Liver (tissue), 9 donors: ENCODE data around the gene PAPPA2. TPM values are rescaled to one million over a fixed set of nuclear protein-coding genes. Genes with fewer than 3 reads are reported as not detected.

ENCODE experiments used
- DNase-seq: peaks from one replicate; pipeline ENCODE4 v3.0.0-alpha.2; 2017; ENCODE audit warnings: low spot score
- H3K27ac ChIP-seq, 2 donors: one replicate each; pipeline ENCODE4 v1.7.0; 2013; ENCODE audit warnings: inconsistent platforms in 2 of 2, low read length in 2 of 2, control low read depth in 1 of 2, low read depth in 1 of 2, mild to moderate bottlenecking in 1 of 2
- H3K27me3 ChIP-seq, 4 donors: one replicate each; pipeline versions ENCODE4 v1.6.1 to v1.7.0; 2013; ENCODE audit warnings: low read length in 3 of 4, inconsistent platforms in 1 of 4, mild to moderate bottlenecking in 1 of 4, moderate library complexity in 1 of 4; ENCODE audit not compliant: control insufficient read depth in 4 of 4, insufficient read depth in 4 of 4
- H3K36me3 ChIP-seq, 4 donors: one replicate each; pipeline versions ENCODE4 v1.6.1 to v1.7.0; 2013; ENCODE audit warnings: low read length in 3 of 4, mild to moderate bottlenecking in 3 of 4, low read depth in 1 of 4, moderate library complexity in 1 of 4; ENCODE audit not compliant: control insufficient read depth in 4 of 4, insufficient read depth in 3 of 4
- H3K4me1 ChIP-seq, 4 donors: one replicate each; pipeline versions ENCODE4 v1.6.1 to v1.7.0; 2013; ENCODE audit warnings: low read length in 3 of 4, mild to moderate bottlenecking in 3 of 4, moderate library complexity in 1 of 4; ENCODE audit not compliant: control insufficient read depth in 4 of 4, insufficient read depth in 4 of 4
- H3K4me3 ChIP-seq, 3 donors: one replicate each; pipeline versions ENCODE4 v1.6.1 to v1.7.0; 2013; ENCODE audit warnings: low read length in 3 of 3, control low read depth in 1 of 3, low read depth in 1 of 3, mild to moderate bottlenecking in 1 of 3
- H3K9ac ChIP-seq, 2 donors: one replicate each; pipeline ENCODE4 v1.7.0; 2013; ENCODE audit warnings: low read length in 2 of 2, mild to moderate bottlenecking in 2 of 2, moderate library complexity in 2 of 2, control low read depth in 1 of 2, low read depth in 1 of 2
- H3K9me3 ChIP-seq, 4 donors: one replicate each; pipeline versions ENCODE4 v1.6.1 to v1.7.0; 2013; ENCODE audit warnings: low read length in 3 of 4; ENCODE audit not compliant: control insufficient read depth in 4 of 4
- CTCF ChIP-seq: fragments of 150-350 bp; IDR thresholded peaks from 2 replicates; pipeline ENCODE4 v1.5.1; 2017; ENCODE audit warnings: improper control_type of control experiment, low read depth, low read length; ENCODE audit not compliant: missing input control
- EGR1 ChIP-seq, 2 donors: IDR thresholded peaks; 2 replicates each; pipeline ENCODE4 v1.6.1; 2016 to 2018; ENCODE audit warnings: antibody characterized with exemption in 2 of 2, low read depth in 2 of 2
- FOXA1 ChIP-seq: IDR thresholded peaks from 2 replicates; pipeline ENCODE4 v1.6.1; 2016; ENCODE audit warnings: antibody characterized with exemption
- FOXA2 ChIP-seq: IDR thresholded peaks from 2 replicates; pipeline ENCODE4 v1.6.1; 2016; ENCODE audit warnings: antibody characterized with exemption
- GABPA ChIP-seq, 2 donors: IDR thresholded peaks in 1 of 2; conservative IDR thresholded peaks in 1 of 2; 2 replicates each; pipeline ENCODE4 v1.6.1; 2016; ENCODE audit warnings: antibody characterized with exemption in 2 of 2, mild to moderate bottlenecking in 1 of 2, moderate library complexity in 1 of 2
- HNF4A ChIP-seq, 2 donors: conservative IDR thresholded peaks; 2 replicates each; pipeline ENCODE4 v1.6.1; 2016; ENCODE audit warnings: antibody characterized with exemption in 2 of 2, mild to moderate bottlenecking in 2 of 2
- HNF4G ChIP-seq: IDR thresholded peaks from 2 replicates; pipeline ENCODE4 v1.6.1; 2016; ENCODE audit warnings: antibody characterized with exemption
- JUND ChIP-seq, 2 donors: IDR thresholded peaks; 2 replicates each; pipeline ENCODE4 v1.6.1; 2016; ENCODE audit warnings: antibody characterized with exemption in 2 of 2
- NR2F2 ChIP-seq: IDR thresholded peaks from 2 replicates; pipeline ENCODE4 v1.6.1; 2016; ENCODE audit warnings: antibody characterized with exemption
- RAD21 ChIP-seq, 2 donors: IDR thresholded peaks; 2 replicates each; pipeline ENCODE4 v1.6.1; 2016; ENCODE audit warnings: antibody characterized with exemption in 2 of 2, mild to moderate bottlenecking in 2 of 2
- REST ChIP-seq: IDR thresholded peaks from 2 replicates; pipeline ENCODE4 v1.6.1; 2016; ENCODE audit warnings: antibody characterized with exemption, mild to moderate bottlenecking
- RXRA ChIP-seq, 2 donors: IDR thresholded peaks; 2 replicates each; pipeline ENCODE4 v1.6.1; 2017 to 2018; ENCODE audit warnings: antibody characterized with exemption in 2 of 2, mild to moderate bottlenecking in 1 of 2
- TAF1 ChIP-seq: conservative IDR thresholded peaks from 2 replicates; pipeline ENCODE4 v1.6.1; 2016; ENCODE audit warnings: antibody characterized with exemption, mild to moderate bottlenecking
- WGBS: extraction: QIAGEN DNeasy Blood & Tissue Kit; methylation state at CpG from one replicate; pipeline ENCODE4 v1.1.7; 2013; 5-methylcytosine and 5-hydroxymethylcytosine counted together
- polyA plus RNA-seq, 2 donors: library from polyadenylated mRNA; stranded (reverse) in 1 of 2; unstranded in 1 of 2; fragments of 200-250 nt in 1 of 2; fragments of >200 nt in 1 of 2; fragmentation: Nextera tagmentation in 1 of 2; extraction: Ambion mirVana in 1 of 2; gene quantifications; one replicate each; pipeline versions ENCODE4 v1.2.1 to v1.2.3, GENCODE V29; 2013 to 2015
- total RNA-seq, 2 donors: library from RNA; depleted of rRNA; stranded (reverse); fragments of >200 nt; gene quantifications; one replicate each; pipeline ENCODE4 v1.2.3, GENCODE V29; 2014
- TF ChIP-seq, protein P1 (sequence below): IDR thresholded peaks from 2 replicates; pipeline ENCODE4 v1.6.1; 2016; ENCODE audit warnings: antibody characterized with exemption
- TF ChIP-seq, protein P2 (sequence below): IDR thresholded peaks from 2 replicates; pipeline ENCODE4 v1.6.1; 2016; ENCODE audit warnings: antibody characterized with exemption
- donor health status: healthy.
- donor health status: healthy.
- donor health status: healthy.
- donor health status: healthy.
- donor health status: healthy.

The PAPPA2 gene
- total and polyA plus RNA-seq, 4 donors: 0.19 to 27.2 (median 13.4) TPM

GRCh38 chr1:176670853-176671252 lies 207.9 kb downstream of the PAPPA2 start:
- no peaks in the 10 kb centered on the region for H3K27me3 ChIP-seq
- H3K36me3 ChIP-seq: no peaks in the 10 kb centered on the region
- no peak for TF ChIP-seq FOXA1
- TF ChIP-seq HNF4A (conservative IDR thresholded peaks at IDR 0.05): no peak
- TF ChIP-seq RAD21 (IDR thresholded peaks at IDR 0.05): peak in 1 of 2 donors; percentile 21
- no peak overlapping the region for H3K9ac ChIP-seq
- no peak for DNase-seq
- WGBS: 82% methylated on average over 3 of the region's 3 CpGs
- no peaks in the 10 kb centered on the region for H3K4me1 ChIP-seq
- no peak overlapping the region for H3K27ac ChIP-seq
- H3K9me3 ChIP-seq: no peaks in the 10 kb centered on the region
- H3K4me3 ChIP-seq: no peak overlapping the region

GRCh38 chr1:176682830-176683535 lies 220.0 kb downstream of the PAPPA2 start:
- H3K9me3 ChIP-seq: no peaks in the 10 kb centered on the region
- H3K4me1 ChIP-seq: no peaks in the 10 kb centered on the region
- WGBS: 84% methylated on average over 3 of the region's 3 CpGs
- DNase-seq: no peak
- no peaks in the 10 kb centered on the region for H3K27me3 ChIP-seq
- no peak for TF ChIP-seq CTCF
- TF ChIP-seq HNF4A (conservative IDR thresholded peaks at IDR 0.05): no peak
- no peak for TF ChIP-seq JUND (IDR thresholded peaks at IDR 0.05)
- TF ChIP-seq GABPA (IDR thresholded peaks at IDR 0.05 in 1 of 2, conservative IDR thresholded peaks at IDR 0.05 in 1 of 2): no peak
- TF ChIP-seq FOXA2: no peak
- TF ChIP-seq TAF1: no peak
- no peak for TF ChIP-seq REST
- TF ChIP-seq, protein P1, sequence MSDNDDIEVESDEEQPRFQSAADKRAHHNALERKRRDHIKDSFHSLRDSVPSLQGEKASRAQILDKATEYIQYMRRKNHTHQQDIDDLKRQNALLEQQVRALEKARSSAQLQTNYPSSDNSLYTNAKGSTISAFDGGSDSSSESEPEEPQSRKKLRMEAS: no peak
- TF ChIP-seq HNF4G: no peak
- no peak for TF ChIP-seq NR2F2
- TF ChIP-seq RXRA (IDR thresholded peaks at IDR 0.05): no peak
- no peak for TF ChIP-seq FOXA1
- no peak for TF ChIP-seq EGR1 (IDR thresholded peaks at IDR 0.05; ENCODE audit: low read depth in 2 of 2)
- TF ChIP-seq, protein P2, sequence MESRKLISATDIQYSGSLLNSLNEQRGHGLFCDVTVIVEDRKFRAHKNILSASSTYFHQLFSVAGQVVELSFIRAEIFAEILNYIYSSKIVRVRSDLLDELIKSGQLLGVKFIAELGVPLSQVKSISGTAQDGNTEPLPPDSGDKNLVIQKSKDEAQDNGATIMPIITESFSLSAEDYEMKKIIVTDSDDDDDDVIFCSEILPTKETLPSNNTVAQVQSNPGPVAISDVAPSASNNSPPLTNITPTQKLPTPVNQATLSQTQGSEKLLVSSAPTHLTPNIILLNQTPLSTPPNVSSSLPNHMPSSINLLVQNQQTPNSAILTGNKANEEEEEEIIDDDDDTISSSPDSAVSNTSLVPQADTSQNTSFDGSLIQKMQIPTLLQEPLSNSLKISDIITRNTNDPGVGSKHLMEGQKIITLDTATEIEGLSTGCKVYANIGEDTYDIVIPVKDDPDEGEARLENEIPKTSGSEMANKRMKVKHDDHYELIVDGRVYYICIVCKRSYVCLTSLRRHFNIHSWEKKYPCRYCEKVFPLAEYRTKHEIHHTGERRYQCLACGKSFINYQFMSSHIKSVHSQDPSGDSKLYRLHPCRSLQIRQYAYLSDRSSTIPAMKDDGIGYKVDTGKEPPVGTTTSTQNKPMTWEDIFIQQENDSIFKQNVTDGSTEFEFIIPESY: no peak
- H3K4me3 ChIP-seq: no peak overlapping the region
- no peak overlapping the region for H3K9ac ChIP-seq
- no peaks in the 10 kb centered on the region for H3K36me3 ChIP-seq
- no peak overlapping the region for H3K27ac ChIP-seq
